Right cardiac atrium (tissue), 5 donors: Measurements from ENCODE around the gene LCN12. TPM values are rescaled to one million over a fixed set of nuclear protein-coding genes. Genes with fewer than 3 reads are reported as not detected.
A peak's percentile ranks its signal among the peaks of the same experiment; 100 is the strongest.

Experiments used
- ATAC-seq, 2 donors: fragments of 200-7000 bp; cut with Tn5 transposase; one replicate each; pipeline versions ENCODE4 v1.8.0 to v1.9.1; 2020; ENCODE audit warnings: moderate library complexity in 2 of 2, mild to moderate bottlenecking in 1 of 2
- DNase-seq, 3 donors: peaks; one replicate each; pipeline ENCODE4 v3.0.0-alpha.2; 2020
- H3K27ac ChIP-seq: one replicate; pipeline ENCODE4 v1.5.1; 2013; ENCODE audit warnings: mild to moderate bottlenecking, low read length, control low read depth, moderate library complexity
- H3K27me3 ChIP-seq: one replicate; pipeline ENCODE4 v1.6.1; 2013; ENCODE audit not compliant: control insufficient read depth, insufficient read depth
- H3K4me1 ChIP-seq: one replicate; pipeline ENCODE4 v1.6.1; 2013; ENCODE audit warnings: low read length; ENCODE audit not compliant: control insufficient read depth, insufficient read depth
- H3K4me3 ChIP-seq: one replicate; pipeline ENCODE4 v1.5.1; 2013; ENCODE audit warnings: low read length, control low read depth
- H3K9me3 ChIP-seq: one replicate; pipeline ENCODE4 v1.6.1; 2013; ENCODE audit warnings: low read length; ENCODE audit not compliant: control insufficient read depth
- WGBS: extraction: QIAGEN DNeasy Blood & Tissue Kit; methylation state at CpG from one replicate; pipeline ENCODE4 v1.1.7; 2013; 5-methylcytosine and 5-hydroxymethylcytosine counted together
- intact Hi-C, 4 donors: fragments of 100-400 bp; cut with DNase I; formaldehyde crosslinking; loops; one replicate each; pipeline versions ENCODE4 v1.11.0 to v1.14.0; 2022 to 2023
- polyA plus RNA-seq: library from polyadenylated mRNA; stranded (reverse); fragments of 200-250 nt; gene quantifications from one replicate; pipeline ENCODE4 v1.2.3, GENCODE V29; 2013
- total RNA-seq, 4 donors: library from RNA; stranded (reverse); fragmentation: NEBNext Ultra II Directional; extraction: Animal tissue kit (Norgen Biotek cat#: 25700); gene quantifications; one replicate each; pipeline ENCODE4 v1.2.1, GENCODE V29; 2021
- donor health status: healthy with polysubstance abuse.
- donor health status: DM: no; HTN: yes; CAD: no.
- donor health status: DM: no; HTN: no; CAD: no.
- donor health status: DM: no; HTN: yes; CAD: no; lungs with severe emphysema.
- donor health status: DM: yes; HTN: yes; CAD: no.

The LCN12 gene
- total and polyA plus RNA-seq, 5 donors, result 7.0 to 21.2 (median 10.6) TPM

DNA sequence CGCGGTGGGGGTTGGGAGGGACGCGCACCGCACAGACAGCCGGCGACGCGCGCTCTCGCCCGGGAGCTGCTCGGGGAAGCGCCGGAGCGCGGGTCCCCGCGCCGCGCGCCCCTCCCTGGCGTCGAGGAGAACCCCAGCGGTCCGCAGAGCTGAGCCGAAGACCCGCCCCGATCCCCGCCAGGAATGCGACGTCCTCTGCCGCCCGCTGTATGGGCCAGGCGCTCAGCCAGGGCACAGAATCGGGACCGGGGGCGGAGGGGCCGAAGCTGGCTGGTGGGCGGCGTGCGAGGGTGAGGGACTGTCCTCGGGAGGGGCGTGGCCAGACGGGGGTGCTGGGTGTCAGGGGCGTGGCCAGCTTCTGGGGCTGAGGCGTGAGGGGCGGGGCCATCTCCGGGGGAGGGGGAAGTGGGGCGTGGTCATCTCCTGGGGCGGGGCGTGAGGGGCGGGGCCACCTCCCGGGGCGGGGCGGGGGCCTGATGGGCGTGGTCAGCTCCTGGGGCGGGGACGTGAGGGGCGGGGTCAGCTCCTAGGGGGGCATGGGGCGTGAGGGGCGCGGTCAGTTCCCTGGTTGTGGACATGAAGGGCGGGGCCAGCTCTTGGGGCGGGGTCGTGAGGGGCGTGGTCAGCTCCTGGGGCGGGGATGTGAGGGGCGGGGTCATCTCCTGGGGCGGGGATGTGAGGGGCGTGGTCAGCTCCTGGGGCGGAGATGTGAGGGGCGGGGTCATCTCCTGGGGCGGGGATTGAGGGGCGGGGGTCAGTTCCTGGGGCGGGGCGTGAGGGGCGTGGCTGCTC, 26.2 kb downstream of the LCN12 start:
- no peaks in the 10 kb centered on the region for H3K27me3 ChIP-seq
- ATAC-seq (peak; percentile 39 to 50), DNase-seq (peak; percentile 87 to 96 (median 93))
- intact Hi-C loops, result no loop called here
- peak overlapping the region; percentile 65 for H3K27ac ChIP-seq
- no peaks in the 10 kb centered on the region for H3K4me1 ChIP-seq
- H3K4me3 ChIP-seq, result peak overlapping the region; percentile 33
- WGBS, result 2% methylated on average over 78 of the region's 78 CpGs
- no peaks in the 10 kb centered on the region for H3K9me3 ChIP-seq

DNA sequence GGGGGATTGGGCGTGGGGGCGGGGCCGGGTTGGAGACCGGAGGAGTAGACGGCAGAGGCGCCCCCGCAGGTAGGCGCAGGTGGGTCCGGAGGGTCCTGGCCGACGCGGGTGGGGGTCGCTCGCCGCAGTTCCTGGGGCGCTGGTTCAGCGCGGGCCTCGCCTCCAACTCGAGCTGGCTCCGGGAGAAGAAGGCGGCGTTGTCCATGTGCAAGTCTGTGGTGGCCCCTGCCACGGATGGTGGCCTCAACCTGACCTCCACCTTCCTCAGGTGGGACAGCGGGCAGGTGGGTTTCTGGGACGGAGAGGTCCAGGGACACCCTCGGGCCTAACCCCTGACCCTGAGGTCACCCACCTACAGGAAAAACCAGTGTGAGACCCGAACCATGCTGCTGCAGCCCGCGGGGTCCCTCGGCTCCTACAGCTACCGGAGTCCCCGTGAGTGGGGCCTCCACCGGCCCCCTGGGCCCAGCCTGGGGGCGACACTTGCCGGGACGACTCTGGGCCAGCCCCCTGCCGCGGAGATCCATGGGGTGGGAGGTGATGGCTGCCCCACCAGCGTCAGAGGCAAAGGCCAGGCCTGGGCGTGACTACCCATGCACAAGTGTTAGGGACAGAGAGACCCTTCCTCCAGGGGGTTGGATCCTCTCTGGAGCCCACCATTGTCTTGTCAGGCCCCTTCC, 26.9 kb downstream of the LCN12 start:
- ATAC-seq (no peak), DNase-seq (peak in 2 of 3 donors; percentile 76 to 83)
- intact Hi-C loops, result no loop called here
- Histone ChIP-seq H3K9me3 (no peaks in the 10 kb centered on the region), H3K4me3 (no peak overlapping the region), H3K4me1 (no peaks in the 10 kb centered on the region), H3K27ac (peak overlapping the region; percentile 0), H3K27me3 (no peaks in the 10 kb centered on the region)
- 57% methylated on average over 41 of the region's 41 CpGs for WGBS

GRCh38 chr9:136979769-136980587, 27.9 kb downstream of the LCN12 start:
- intact Hi-C loops, result loop anchor here in 1 of 4 donors (5.0 kb wide), 1 partner anchor 33 kb away; the partner anchor contains the start of gene C8G

DNA sequence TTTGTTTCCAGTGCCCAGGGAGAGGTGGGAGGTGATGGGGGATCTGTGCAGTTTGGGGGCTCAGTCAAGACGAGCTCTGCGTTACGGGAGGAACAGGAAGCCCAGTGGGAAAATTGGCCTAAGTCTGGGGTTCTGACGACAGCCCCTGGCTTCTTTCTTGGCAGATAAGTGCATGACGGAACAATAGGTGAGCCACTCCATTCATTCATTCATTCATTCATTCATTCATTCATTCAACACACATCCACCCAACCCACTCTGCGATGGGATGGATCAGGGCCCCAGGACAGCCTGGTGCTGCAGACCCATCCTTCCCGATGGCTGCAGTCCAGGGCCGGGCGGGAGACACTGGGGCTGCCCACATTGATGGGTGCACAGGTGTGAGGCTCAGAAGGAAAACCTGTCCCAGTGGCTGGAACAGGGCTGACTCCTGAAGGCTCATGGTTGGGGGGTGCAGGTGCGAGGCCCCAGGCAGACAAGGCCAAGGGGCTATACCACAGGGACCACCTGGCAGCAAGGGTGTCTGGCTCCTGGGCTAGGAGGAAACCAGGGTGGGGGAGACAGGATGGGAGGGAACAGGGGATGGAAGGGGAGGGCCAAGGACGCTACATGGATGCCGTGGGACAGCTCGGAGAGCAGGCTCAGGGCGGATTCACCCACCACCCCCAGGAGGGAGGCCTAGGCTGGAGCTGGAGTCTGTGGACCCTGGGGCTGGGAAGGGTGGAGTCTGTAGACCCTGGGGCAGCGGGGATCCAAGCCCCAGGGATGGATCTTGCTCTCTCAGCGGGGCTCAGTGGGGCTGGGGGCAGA, 28.8 kb downstream of the LCN12 start:
- ATAC-seq, result no peak
- Histone ChIP-seq H3K4me3 (no peak overlapping the region), H3K27me3 (no peaks in the 10 kb centered on the region), H3K4me1 (no peaks in the 10 kb centered on the region), H3K27ac (peak overlapping the region; percentile 81), H3K9me3 (no peaks in the 10 kb centered on the region)
- peak in 2 of 3 donors; percentile 64 to 69 for DNase-seq
- WGBS, result 72% methylated on average over 16 of the region's 16 CpGs
- intact Hi-C loops, result loop anchor here in 1 of 4 donors (5.0 kb wide), 1 partner anchor 34 kb away; the partner anchor contains the start of gene C8G

More at GRCh38 chr9:136979769-136980587, 27.9 kb downstream of the LCN12 start:
- peak overlapping the region; percentile 0 for H3K27ac ChIP-seq
- DNase-seq (peak in 2 of 3 donors; percentile 58 to 68), ATAC-seq (no peak)
- no peaks in the 10 kb centered on the region for H3K4me1 ChIP-seq
- no peaks in the 10 kb centered on the region for H3K9me3 ChIP-seq
- 78% methylated on average over 26 of the region's 26 CpGs for WGBS
- H3K27me3 ChIP-seq, result no peaks in the 10 kb centered on the region
- no peak overlapping the region for H3K4me3 ChIP-seq

DNA sequence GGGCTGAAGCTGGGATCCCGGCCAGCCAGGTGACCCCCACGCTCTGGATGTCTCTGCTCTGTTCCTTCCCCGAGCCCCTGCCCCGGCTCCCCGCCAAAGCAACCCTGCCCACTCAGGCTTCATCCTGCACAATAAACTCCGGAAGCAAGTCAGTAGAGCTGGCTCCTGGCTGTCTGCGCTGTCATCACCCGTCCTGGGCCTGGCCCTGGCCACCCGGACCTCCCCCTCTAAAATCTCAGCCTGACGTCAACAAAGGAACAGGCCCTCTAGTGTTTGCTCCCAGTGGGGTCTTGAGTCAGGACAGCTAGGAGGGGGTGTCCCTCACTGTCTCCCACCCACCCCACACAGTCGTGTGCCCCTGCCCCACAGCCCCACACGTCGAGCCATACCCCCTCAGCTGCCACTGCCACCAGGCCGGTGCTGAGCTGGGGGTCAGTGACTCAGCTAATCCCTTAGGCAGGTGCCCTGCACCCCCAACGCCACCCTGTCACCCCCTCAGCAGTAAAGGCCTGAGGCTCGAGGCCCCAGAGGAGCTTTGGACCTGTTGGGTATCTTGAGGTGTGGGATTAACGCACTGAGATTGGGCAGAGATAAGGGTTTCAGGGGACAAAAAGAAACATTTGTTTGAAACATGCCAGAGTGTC, 29.6 kb downstream of the LCN12 start:
- DNase-seq (peak; percentile 76 to 88 (median 87)), ATAC-seq (peak; percentile 12 to 44)
- Histone ChIP-seq H3K27ac (peak overlapping the region; percentile 81), H3K27me3 (no peaks in the 10 kb centered on the region), H3K4me3 (no peak overlapping the region), H3K4me1 (no peaks in the 10 kb centered on the region), H3K9me3 (no peaks in the 10 kb centered on the region)
- WGBS, result 29% methylated on average over 17 of the region's 17 CpGs
- intact Hi-C loops, result loop anchor here in 1 of 4 donors (5.0 kb wide), 1 partner anchor 34 kb away; the partner anchor contains the start of gene C8G

DNA sequence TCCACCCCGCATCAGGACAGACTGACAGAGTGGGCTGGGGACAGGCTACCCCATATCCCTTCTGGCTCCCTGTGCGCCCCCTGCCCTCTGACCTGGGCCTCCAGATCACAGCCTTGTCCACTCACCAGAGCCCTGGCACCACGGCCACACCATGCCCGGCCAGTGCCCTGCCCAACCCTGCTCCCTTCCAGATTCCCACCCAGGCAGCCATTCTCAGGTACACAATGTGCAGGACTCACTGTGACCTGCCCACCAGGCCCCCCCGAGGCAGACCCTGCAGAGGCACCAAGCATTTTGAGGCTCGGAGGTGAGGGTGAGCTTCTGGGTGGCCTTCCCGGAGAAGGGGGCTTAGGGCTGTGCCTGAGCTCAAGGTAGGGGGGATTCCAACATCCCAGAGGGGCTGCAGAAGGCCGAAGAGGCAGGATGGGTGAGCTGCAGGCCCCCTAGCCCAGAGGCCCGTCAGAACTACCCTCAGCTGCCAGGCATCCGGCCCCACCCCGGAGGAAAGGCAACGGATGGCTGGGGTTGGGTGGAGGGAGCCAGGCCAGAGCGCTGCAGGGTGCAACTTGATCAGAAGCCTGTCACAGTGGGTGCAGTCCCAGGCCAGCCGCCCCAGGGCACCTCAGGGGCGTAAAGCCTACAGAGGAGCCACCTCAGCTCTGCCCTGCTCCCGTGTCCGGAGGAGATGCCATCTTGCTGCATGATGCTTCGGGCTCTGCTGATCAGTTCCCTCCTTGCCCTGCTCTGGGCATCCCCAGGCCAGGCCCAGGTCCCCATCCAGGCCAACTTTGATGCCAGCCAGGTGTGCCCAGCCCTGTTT, 30.4 kb downstream of the LCN12 start, which contains the start of gene LCNL1:
Gene LCNL1 (plus strand): TSS at position 762 of the 820 bp plus-strand sequence. CDS start 594 bp downstream, outside the sequence.
- H3K4me1 ChIP-seq, result no peaks in the 10 kb centered on the region
- DNase-seq, result peak in 2 of 3 donors; percentile 71 to 75
- ATAC-seq, result peak in 1 of 2 donors; percentile 0

GRCh38 chr9:136983167-136983566, 31.1 kb downstream of the LCN12 start:
- intact Hi-C loops, result loop anchor here in 1 of 4 donors (5.0 kb wide), 1 partner anchor 36 kb away; the partner anchor contains the start of gene C8G
- Histone ChIP-seq H3K4me3 (no peak overlapping the region), H3K27ac (peak overlapping the region; percentile 24), H3K9me3 (no peaks in the 10 kb centered on the region), H3K4me1 (no peaks in the 10 kb centered on the region), H3K27me3 (no peaks in the 10 kb centered on the region)
- DNase-seq, result peak in 2 of 3 donors; percentile 36 to 61
- ATAC-seq, result no peak
- WGBS, result 78% methylated on average over 9 of the region's 9 CpGs

More for the DNA sequence above, 30.4 kb downstream of the LCN12 start, which contains the start of gene LCNL1:
- intact Hi-C loops, result loop anchor here in 1 of 4 donors (5.0 kb wide), 1 partner anchor 35 kb away; the partner anchor contains the start of gene C8G
- H3K27me3 ChIP-seq, result no peaks in the 10 kb centered on the region
- H3K27ac ChIP-seq, result peak within 1 kb of the TSS; percentile 72
- 64% methylated on average over 18 of the region's 18 CpGs for WGBS
- H3K9me3 ChIP-seq, result no peaks in the 10 kb centered on the region
- no peak within 1 kb of the TSS for H3K4me3 ChIP-seq

DNA sequence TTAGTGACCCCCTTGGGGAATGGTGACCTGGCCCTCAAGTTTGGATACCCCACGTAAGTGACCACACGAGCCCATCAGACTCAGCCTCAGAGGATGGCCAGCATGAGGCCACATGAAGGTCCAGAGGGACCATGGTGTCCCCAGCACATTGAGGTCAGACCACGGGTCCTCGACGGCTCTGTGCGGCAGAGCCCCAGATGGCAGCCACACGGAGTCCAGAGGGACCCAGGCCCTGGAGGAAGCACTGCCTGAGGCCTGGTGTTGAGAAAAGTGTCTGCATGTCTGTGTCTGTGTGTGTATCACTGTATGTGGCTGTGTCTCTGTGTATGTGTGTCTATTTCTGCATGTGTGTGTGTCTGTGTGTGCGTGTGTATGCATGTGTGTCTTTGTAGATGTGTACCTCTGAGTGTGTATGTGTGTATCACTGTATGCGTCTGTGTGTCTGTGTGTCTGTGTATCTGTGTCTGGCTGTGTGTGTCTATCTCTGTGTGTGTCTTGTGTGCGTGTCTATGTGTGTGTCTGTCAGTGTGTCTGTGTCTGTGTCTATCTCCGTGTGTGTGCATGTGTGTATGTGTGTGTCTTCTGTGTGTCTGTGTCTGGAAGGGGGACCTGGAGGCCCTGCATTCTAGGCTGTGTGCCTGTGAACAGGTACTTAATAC, 31.7 kb downstream of the LCN12 start:
- H3K9me3 ChIP-seq, result no peaks in the 10 kb centered on the region
- peak in 2 of 3 donors; percentile 45 to 61 for DNase-seq
- intact Hi-C loops, result loop anchor here in 1 of 4 donors (5.0 kb wide), 1 partner anchor 36 kb away; the partner anchor contains the start of gene C8G
- H3K27ac ChIP-seq, result peak overlapping the region; percentile 24
- no peaks in the 10 kb centered on the region for H3K4me1 ChIP-seq
- no peak for ATAC-seq
- 75% methylated on average over 11 of the region's 11 CpGs for WGBS
- no peaks in the 10 kb centered on the region for H3K27me3 ChIP-seq
- H3K4me3 ChIP-seq, result no peak overlapping the region
